ENCODE results near the gene SGO2.

SGO2 gene

GRCh38 chr2:200525882-200526651 lies at the start of gene SGO2:
Gene SGO2, plus strand, starts transcription at chr2:200526207. Its CDS starts 6,769 bp downstream, at chr2:200532976.
- peak; percentile 82 to 96 for DNase-seq

GRCh38 chr2:200476836-200477235 lies 49.2 kb upstream of the SGO2 start:
- no peak for DNase-seq

GRCh38 chr2:200477667-200478131 lies 48.3 kb upstream of the SGO2 start:
- no peak for DNase-seq

- DNase-seq = peak in 1 of 2 donors; percentile 21
Observed at GRCh38 chr2:200479692-200480265, 46.2 kb upstream of the SGO2 start.

- DNase-seq = no peak
Observed at GRCh38 chr2:200482194-200482593, 43.8 kb upstream of the SGO2 start.

- no peak for DNase-seq
Observed at GRCh38 chr2:200483729-200484198, 42.2 kb upstream of the SGO2 start.

- no peak for DNase-seq
Observed at GRCh38 chr2:200484934-200485333, 41.1 kb upstream of the SGO2 start.

GRCh38 chr2:200486529-200486928 lies 39.5 kb upstream of the SGO2 start:
- no peak for DNase-seq

- no peak for DNase-seq
Observed at GRCh38 chr2:200488169-200488568, 37.8 kb upstream of the SGO2 start.

GRCh38 chr2:200490001-200490400 lies 36.0 kb upstream of the SGO2 start:
- no peak for DNase-seq

- DNase-seq = no peak
Observed at GRCh38 chr2:200492656-200493055, 33.4 kb upstream of the SGO2 start.

- DNase-seq = no peak
Observed at GRCh38 chr2:200494048-200494447, 32.0 kb upstream of the SGO2 start.

GRCh38 chr2:200496696-200497095 lies 29.3 kb upstream of the SGO2 start:
- DNase-seq = no peak

GRCh38 chr2:200498402-200499162 lies 27.4 kb upstream of the SGO2 start:
- DNase-seq = no peak

- DNase-seq = no peak
Observed at GRCh38 chr2:200502196-200502595, 23.8 kb upstream of the SGO2 start.

GRCh38 chr2:200506679-200507078 lies 19.3 kb upstream of the SGO2 start:
- DNase-seq = no peak

GRCh38 chr2:200507179-200507578 lies 18.8 kb upstream of the SGO2 start:
- DNase-seq = no peak

- no peak for DNase-seq
Observed at GRCh38 chr2:200509235-200509611, 16.8 kb upstream of the SGO2 start.

- peak; percentile 65 to 79 for DNase-seq
Observed at GRCh38 chr2:200509612-200510433, 16.2 kb upstream of the SGO2 start, which contains the start of gene KCTD18. Gene KCTD18, minus strand, starts transcription at chr2:200510068. Its CDS starts 3,052 bp downstream, at chr2:200507016.

GRCh38 chr2:200515155-200515554 lies 10.9 kb upstream of the SGO2 start:
- no peak for DNase-seq

GRCh38 chr2:200523158-200523557 lies 2.8 kb upstream of the SGO2 start:
- DNase-seq = no peak

GRCh38 chr2:200523604-200524003 lies 2.4 kb upstream of the SGO2 start:
- no peak for DNase-seq

GRCh38 chr2:200525066-200525465 lies 941 bp upstream of the SGO2 start:
- no peak for DNase-seq
